Skin of body (tissue), 2 donors: ENCODE data around the gene TSKU. TPM values are rescaled to one million over a fixed set of nuclear protein-coding genes. Genes with fewer than 3 reads are reported as not detected.
"Not testable (repeated sequence)": the region's sequence is repeated elsewhere in the genome, so short reads cannot be mapped to it uniquely, and the experiment has no call there.

Experiments used
- DNase-seq: peaks from one replicate; lab custom pipeline; 2025; lab: John Stamatoyannopoulos, UW
- total RNA-seq: library from RNA; depleted of rRNA; stranded (reverse); fragments of >200 nt; gene quantifications from one replicate; pipeline ENCODE4 v1.2.3, GENCODE V29; 2014

Gene TSKU
- total RNA-seq, 1 donor from 2014 or later = 19.9 TPM

GRCh38 chr11:76823481-76824028 lies 40.4 kb downstream of the TSKU start:
- DNase-seq = peak; percentile 66

GRCh38 chr11:76824083-76824939 lies 41.2 kb downstream of the TSKU start:
- DNase-seq = no peak

- DNase-seq = no peak
Observed at GRCh38 chr11:76824980-76825725, 42.0 kb downstream of the TSKU start.

GRCh38 chr11:76825726-76826396 lies 42.7 kb downstream of the TSKU start:
- DNase-seq = no peak

GRCh38 chr11:76826508-76826907 lies 43.4 kb downstream of the TSKU start:
- DNase-seq = not testable (repeated sequence)

GRCh38 chr11:76827005-76827404 lies 43.8 kb downstream of the TSKU start:
- not testable (repeated sequence) for DNase-seq

GRCh38 chr11:76830639-76831327 lies 47.6 kb downstream of the TSKU start:
- peak; percentile 34 for DNase-seq

- peak; percentile 49 for DNase-seq
Observed at GRCh38 chr11:76831686-76832310, 48.6 kb downstream of the TSKU start.

- DNase-seq = peak; percentile 49
Observed at GRCh38 chr11:76832361-76832760, 49.2 kb downstream of the TSKU start.

- DNase-seq = no peak
Observed at GRCh38 chr11:76834151-76834550, 51.0 kb downstream of the TSKU start.

- DNase-seq = no peak
Observed at GRCh38 chr11:76835036-76835435, 51.9 kb downstream of the TSKU start.

GRCh38 chr11:76835928-76836612 lies 52.9 kb downstream of the TSKU start:
- peak; percentile 86 for DNase-seq

- DNase-seq = no peak
Observed at GRCh38 chr11:76836613-76837291, 53.6 kb downstream of the TSKU start.

GRCh38 chr11:76837696-76838677 lies 54.8 kb downstream of the TSKU start:
- DNase-seq = no peak

GRCh38 chr11:76838678-76839068 lies 55.5 kb downstream of the TSKU start:
- DNase-seq = peak; percentile 14

GRCh38 chr11:76839311-76839710 lies 56.2 kb downstream of the TSKU start:
- no peak for DNase-seq

- no peak for DNase-seq
Observed at GRCh38 chr11:76841923-76842452, 58.8 kb downstream of the TSKU start.

- DNase-seq = no peak
Observed at GRCh38 chr11:76843907-76844306, 60.8 kb downstream of the TSKU start.
